ENCODE results near the gene VPS8. TPM values are rescaled to one million over a fixed set of nuclear protein-coding genes. Genes with fewer than 3 reads are reported as not detected.

Gene VPS8
- total RNA-seq, 4 donors from 2014 or later, result 32.5 to 63.7 (median 45.6) TPM

DNA sequence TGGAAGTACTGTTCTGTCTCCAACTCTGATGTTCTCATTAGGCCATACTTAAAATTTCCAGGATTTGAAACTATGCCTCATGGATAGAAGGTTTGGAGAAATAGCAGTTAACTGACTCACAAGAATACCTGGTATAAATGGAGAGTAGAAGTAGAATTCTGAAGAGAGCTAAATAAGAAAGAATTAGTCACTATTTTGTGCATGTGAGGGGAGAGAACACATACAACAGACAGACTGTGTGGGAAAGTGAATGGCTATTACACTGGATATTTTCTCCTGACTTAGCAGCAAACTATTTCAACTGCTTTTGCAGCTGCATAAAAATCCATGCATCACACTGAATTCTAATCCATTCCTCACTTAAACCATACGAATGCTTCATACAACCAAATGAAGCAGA, 269.6 kb downstream of the VPS8 start:
- ATAC-seq (ENCODE audit: low FRiP score) (no peak), DNase-seq (ENCODE audit: low spot score) (no peak)
- TF ChIP-seq, protein P1, sequence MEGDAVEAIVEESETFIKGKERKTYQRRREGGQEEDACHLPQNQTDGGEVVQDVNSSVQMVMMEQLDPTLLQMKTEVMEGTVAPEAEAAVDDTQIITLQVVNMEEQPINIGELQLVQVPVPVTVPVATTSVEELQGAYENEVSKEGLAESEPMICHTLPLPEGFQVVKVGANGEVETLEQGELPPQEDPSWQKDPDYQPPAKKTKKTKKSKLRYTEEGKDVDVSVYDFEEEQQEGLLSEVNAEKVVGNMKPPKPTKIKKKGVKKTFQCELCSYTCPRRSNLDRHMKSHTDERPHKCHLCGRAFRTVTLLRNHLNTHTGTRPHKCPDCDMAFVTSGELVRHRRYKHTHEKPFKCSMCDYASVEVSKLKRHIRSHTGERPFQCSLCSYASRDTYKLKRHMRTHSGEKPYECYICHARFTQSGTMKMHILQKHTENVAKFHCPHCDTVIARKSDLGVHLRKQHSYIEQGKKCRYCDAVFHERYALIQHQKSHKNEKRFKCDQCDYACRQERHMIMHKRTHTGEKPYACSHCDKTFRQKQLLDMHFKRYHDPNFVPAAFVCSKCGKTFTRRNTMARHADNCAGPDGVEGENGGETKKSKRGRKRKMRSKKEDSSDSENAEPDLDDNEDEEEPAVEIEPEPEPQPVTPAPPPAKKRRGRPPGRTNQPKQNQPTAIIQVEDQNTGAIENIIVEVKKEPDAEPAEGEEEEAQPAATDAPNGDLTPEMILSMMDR (IDR thresholded peaks at IDR 0.05), result no peak

- ATAC-seq (ENCODE audit: low FRiP score) (no peak), DNase-seq (ENCODE audit: low spot score) (no peak)
- TF ChIP-seq, protein P1 (IDR thresholded peaks at IDR 0.05), result no peak
Observed at GRCh38 chr3:185082149-185082548, 270.2 kb downstream of the VPS8 start.

DNA sequence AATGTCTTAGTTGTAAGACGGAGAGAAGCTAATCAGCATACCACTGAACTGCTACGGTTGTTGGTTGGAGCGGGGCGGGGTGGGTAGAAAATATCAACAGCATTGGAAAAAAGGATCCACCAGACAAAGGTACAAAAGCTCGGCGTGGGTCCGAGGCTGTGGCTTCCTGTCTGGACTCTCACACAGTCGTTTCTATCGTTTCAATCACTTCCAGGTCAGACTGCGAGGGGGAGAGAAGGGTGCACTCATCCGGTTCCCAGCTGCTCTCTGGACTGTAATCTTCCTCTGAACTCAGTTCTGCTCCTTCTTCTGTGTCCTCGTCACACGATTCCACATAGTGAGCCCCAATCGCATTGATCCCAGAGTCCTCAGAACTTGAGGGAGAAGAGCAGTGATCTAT, 270.9 kb downstream of the VPS8 start:
- TF ChIP-seq, protein P1 (IDR thresholded peaks at IDR 0.05), result no peak
- DNase-seq (ENCODE audit: low spot score), result no peak
- no peak for ATAC-seq (ENCODE audit: low FRiP score)

DNA sequence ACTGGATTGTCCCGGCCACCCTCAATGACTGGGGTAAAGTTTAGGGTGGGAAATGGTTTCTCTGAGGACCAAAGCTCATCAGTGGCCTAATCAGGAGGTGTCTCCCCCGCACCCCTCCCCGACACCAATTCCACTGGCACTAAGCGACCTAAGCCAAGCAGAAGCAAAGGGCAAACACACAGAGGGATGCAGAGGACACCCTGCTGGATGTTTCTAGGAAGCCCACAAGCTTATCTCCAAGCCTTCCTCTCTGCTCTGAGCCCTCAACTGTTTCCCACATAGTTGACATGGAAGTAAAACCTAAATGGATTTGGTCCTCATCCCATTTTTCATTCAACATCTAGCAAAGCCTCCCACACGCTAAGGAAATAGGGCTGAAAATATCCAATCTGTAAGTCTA, 272.4 kb downstream of the VPS8 start:
- ATAC-seq (ENCODE audit: low FRiP score) (no peak), DNase-seq (ENCODE audit: low spot score) (no peak)
- TF ChIP-seq, protein P1 (IDR thresholded peaks at IDR 0.05), result no peak

DNA sequence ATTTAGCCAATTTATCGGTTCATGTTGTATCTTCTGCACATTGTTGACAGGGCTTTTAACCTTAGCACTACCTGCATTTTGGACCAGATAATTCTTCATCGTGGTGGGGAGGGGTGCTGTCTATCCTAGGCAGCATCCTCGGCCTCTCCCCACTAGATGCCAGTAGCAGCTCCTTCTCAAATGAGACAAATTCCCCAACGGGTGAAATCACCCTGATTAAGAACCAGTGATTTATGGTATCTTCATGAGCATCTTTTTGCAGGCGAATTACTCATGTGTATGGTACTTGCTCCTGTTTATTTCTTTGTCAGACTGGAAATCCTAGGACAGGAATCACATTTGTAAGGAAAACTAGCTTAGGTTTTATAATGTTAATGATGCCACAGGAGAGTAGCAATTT, 272.9 kb downstream of the VPS8 start:
- DNase-seq (ENCODE audit: low spot score) (no peak), ATAC-seq (ENCODE audit: low FRiP score) (no peak)
- TF ChIP-seq, protein P1 (IDR thresholded peaks at IDR 0.05), result no peak

GRCh38 chr3:185087419-185087818, 275.5 kb downstream of the VPS8 start:
- ATAC-seq (ENCODE audit: low FRiP score) (no peak), DNase-seq (ENCODE audit: low spot score) (no peak)
- TF ChIP-seq, protein P1 (IDR thresholded peaks at IDR 0.05), result no peak

GRCh38 chr3:185089343-185089742, 277.4 kb downstream of the VPS8 start:
- TF ChIP-seq, protein P1 (IDR thresholded peaks at IDR 0.05), result no peak
- ATAC-seq (ENCODE audit: low FRiP score), result no peak
- DNase-seq (ENCODE audit: low spot score), result no peak
